ENCODE data around the gene BACH2.

Gene BACH2

DNA sequence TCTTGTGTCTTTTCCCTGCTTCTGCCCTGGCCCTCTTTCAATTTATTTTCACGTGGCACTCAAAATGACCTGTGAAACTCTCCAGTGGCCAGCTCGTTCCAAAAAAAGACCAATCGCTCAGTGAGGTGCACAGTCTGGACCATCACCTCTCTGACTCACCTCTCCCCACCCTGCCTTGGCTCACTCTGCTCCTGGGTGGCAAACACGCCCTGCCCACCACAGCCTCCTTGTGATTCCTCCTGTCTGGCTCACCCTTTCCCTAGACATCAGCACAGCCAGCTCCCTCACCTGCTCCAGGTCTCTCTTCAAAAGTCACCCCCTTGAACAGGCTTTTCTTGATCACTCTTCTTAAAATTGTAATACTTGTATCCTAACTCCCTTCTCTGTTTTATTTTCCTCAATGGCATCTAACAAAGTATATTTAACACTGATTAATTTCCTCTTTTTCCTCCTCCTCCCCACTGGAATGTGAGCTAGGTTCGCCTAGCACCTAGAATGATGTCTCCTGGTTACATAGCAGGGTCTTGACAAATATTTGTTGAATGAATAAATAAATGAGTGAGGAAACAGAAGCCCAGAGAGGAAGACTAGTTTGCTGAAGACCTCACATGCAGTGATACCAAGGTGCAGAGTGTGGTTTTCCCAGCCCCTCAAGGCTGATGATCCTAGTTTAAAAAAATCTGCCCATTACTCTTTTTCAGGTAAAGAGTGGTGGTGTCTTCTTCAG is 293.4 kb downstream of the BACH2 start:
- H3K4me3 ChIP-seq (ENCODE audit: low read depth, low read length), result no peak overlapping the region
- TF ChIP-seq, protein P1, sequence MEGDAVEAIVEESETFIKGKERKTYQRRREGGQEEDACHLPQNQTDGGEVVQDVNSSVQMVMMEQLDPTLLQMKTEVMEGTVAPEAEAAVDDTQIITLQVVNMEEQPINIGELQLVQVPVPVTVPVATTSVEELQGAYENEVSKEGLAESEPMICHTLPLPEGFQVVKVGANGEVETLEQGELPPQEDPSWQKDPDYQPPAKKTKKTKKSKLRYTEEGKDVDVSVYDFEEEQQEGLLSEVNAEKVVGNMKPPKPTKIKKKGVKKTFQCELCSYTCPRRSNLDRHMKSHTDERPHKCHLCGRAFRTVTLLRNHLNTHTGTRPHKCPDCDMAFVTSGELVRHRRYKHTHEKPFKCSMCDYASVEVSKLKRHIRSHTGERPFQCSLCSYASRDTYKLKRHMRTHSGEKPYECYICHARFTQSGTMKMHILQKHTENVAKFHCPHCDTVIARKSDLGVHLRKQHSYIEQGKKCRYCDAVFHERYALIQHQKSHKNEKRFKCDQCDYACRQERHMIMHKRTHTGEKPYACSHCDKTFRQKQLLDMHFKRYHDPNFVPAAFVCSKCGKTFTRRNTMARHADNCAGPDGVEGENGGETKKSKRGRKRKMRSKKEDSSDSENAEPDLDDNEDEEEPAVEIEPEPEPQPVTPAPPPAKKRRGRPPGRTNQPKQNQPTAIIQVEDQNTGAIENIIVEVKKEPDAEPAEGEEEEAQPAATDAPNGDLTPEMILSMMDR (IDR thresholded peaks at IDR 0.05; ENCODE audit: borderline replicate concordance, insufficient read depth, low read depth, low read length), result no peak

DNA sequence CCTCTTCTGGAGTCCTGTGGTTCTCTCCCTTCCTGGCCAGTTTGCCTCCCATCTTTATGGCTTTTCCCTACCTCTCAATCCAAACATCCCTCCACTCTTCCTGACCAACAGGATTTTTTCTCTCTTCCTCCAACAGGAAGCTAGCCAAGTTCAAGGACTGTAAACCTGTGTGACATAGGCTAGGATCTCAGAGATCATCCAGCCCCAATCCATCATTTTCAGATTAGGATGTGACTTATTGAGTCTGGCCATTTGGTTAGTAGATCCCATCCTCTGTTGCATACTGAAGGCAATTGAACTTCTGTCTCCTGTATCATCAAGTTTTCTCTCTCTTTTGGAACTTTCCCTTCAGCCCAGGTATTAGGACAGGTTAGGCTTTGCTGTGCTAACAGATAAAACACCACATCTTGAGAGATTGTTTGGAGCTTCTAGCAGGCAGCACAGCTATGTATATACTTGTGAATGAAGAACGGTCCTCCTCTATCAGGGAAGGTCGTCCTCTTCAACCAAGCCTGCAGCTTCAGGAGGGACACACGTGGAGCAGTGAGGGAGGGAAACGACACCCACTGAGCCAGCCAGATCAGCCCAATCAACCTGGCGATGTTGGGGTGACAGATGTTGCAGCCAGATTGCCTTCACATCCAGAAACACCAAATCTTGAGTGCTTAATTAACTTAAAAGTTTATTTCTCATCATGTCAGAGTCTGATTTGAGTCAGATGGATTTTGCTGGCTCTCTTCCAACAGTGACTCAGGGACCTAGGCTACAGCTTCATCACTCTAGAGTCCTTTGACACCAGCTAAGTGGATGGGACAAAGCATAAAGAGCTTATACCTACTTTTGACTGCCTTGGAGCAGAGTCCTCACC is 295.5 kb downstream of the BACH2 start:
- TF ChIP-seq, protein P1 (IDR thresholded peaks at IDR 0.05; ENCODE audit: borderline replicate concordance, insufficient read depth, low read depth, low read length), result no peak
- H3K4me3 ChIP-seq (ENCODE audit: low read depth, low read length), result no peak overlapping the region

DNA sequence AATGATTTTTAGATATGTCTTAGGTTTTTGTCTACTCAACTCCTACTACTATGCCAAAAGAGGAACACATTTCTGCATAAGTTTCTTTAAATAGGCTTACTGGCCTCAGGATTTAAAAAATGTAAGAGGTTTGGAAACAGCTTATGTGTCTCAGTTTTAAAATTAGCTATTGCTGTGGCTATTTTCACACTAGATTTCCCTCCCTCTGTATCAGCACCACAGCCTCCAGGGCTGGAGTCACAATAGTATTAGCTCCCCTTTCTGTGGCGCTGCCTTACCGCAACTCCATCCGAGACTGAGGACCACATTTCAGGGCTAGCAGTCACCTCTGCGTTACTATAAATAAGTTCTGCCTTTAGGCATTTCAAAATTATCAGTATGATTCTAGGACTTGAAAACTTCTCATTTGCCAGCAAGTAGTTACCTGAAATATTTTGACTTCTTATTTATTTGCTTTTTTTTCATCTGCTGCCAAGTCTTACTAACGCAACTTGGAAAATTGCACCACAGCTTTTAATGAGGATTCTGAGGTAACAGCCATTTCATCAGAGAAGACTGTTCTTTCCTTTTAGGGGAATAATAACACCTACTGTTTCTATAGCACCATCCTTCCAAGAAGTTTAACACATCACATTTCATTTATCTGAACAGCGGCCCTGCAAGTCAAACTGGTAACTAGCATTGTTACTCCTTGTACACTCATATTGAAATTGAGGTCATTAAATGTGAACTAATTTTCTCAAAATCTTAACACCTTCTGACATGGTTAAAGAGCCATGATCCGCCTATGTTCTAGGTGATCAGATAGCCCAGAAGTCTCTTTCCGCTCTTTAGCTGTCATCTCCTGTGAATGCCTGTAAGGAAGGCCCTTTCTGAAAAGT is 296.5 kb downstream of the BACH2 start:
- TF ChIP-seq, protein P1 (IDR thresholded peaks at IDR 0.05; ENCODE audit: borderline replicate concordance, insufficient read depth, low read depth, low read length), result no peak
- H3K4me3 ChIP-seq (ENCODE audit: low read depth, low read length), result no peak overlapping the region

DNA sequence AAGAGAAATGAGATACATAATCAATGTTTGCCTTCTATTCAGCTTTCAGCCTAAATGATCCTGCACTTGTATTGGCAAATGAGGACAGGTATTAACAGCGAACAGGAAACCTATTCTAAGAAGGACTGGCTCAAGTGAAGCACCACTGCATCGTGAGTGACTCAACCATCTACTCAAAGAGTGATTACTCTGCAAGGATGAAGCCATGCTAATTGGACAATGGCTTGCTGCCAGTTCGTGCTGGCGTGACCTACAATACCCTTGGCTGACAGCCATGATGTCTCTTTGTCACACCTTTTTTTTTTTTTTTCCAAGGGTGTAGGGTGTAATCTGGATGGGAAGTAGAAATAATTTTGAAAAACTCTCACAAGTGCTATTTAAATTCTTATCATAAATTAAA is 297.5 kb downstream of the BACH2 start:
- H3K4me3 ChIP-seq (ENCODE audit: low read depth, low read length), result no peak overlapping the region
- TF ChIP-seq, protein P1 (IDR thresholded peaks at IDR 0.05; ENCODE audit: borderline replicate concordance, insufficient read depth, low read depth, low read length), result no peak

DNA sequence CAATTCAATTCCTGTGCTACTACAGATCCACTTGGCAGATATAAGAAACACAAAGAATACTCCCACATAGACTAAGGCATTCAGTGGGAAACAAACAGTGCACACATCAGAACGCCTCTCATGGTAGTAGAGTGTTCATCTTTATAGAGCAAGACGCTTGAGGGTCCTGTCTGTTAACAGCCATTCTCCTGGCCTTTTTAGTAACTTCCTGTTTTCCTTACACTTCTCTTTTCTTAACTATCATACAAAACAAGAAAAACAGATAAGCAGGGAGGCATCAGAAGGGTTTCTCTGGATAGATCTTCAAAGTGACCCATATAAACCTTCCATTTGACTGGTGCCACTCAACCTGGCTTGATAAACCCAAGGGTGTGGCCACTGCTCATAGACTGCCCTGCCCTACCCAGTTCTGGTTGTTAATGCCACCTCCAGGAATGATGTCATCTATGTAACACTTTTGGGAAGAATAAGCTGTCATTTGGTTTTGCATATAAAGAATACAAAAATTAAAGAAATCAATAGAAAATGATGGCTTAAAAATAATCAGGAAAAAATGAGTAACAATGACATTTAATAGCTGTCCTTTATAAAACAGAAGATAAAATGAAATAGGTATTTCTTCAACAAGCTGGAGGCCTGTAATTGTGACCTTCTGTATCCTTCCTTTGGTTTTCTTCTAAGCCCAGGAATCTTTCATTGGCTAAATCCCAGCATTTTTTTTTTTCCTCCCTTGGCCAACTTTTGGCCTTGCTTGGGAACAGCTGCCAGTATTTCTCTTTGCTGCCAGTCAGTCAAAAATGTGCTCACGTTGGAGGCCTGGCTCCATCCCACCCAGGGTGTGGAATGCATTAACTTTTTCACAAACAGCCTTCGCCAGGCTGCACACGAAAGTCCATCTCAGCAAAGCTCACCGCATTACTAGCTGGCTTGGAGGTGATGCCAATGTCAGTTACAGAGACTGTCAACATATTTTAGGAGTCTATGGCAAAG is 298.9 kb downstream of the BACH2 start:
- H3K4me3 ChIP-seq (ENCODE audit: low read depth, low read length), result no peak overlapping the region
- TF ChIP-seq, protein P1 (IDR thresholded peaks at IDR 0.05; ENCODE audit: borderline replicate concordance, insufficient read depth, low read depth, low read length), result no peak

DNA sequence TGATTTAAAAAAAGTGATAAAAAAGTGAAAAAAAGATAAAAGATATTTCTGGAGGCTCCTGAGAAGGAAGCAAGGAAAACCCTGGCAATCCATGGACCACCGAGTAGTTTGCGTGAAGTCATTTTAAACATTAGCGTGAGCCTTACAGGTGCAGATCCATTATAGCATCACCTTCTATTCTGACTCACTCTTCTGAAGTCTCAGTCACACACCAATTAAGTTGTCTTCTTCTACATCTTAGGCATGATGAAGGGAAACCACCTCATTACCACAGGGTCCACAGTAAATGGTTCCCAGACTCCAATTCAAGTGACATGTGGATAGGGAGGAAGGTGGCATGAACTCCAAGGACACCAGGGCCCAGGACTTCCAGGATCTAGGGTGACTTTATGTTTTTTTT is 303.2 kb downstream of the BACH2 start:
- no peak overlapping the region for H3K4me3 ChIP-seq (ENCODE audit: low read depth, low read length)
- TF ChIP-seq, protein P1 (IDR thresholded peaks at IDR 0.05; ENCODE audit: borderline replicate concordance, insufficient read depth, low read depth, low read length), result no peak

All from GM12875 (cell line).